HEK293T (cell line): ENCODE data around the gene PCBP3.

Source experiments
- CTCF ChIA-PET: fragments of 350-600 bp; formaldehyde crosslinking; extraction: SDS; loops from one replicate; lab custom pipeline; 2021; ENCODE audit warnings: antibody characterized with exemption, inconsistent platforms; lab: Yijun Ruan, JAX
- POLR2A ChIA-PET: fragments of 350-600 bp; formaldehyde crosslinking; extraction: SDS; loops from one replicate; lab custom pipeline; 2020; ENCODE audit warnings: antibody characterized with exemption, inconsistent platforms; lab: Yijun Ruan, JAX
- DNase-seq: peaks from one replicate; pipeline ENCODE4 v3.0.0; 2012; ENCODE audit warnings: mixed read lengths; ENCODE audit errors: extremely low spot score
- ARNT ChIP-seq: fragments of 450-650 bp; IDR thresholded peaks from 2 replicates; pipeline ENCODE4 v1.6.1; 2017; ENCODE audit warnings: mild to moderate bottlenecking
- BHLHE40 ChIP-seq: fragments of 450-650 bp; IDR thresholded peaks from 2 replicates; pipeline ENCODE4 v1.6.1; 2016; ENCODE audit warnings: mild to moderate bottlenecking, moderate library complexity, borderline replicate concordance
- CTBP1 ChIP-seq: fragments of 450-650 bp; IDR thresholded peaks from 2 replicates; pipeline ENCODE4 v1.6.1; 2016; ENCODE audit warnings: borderline replicate concordance
- ELF4 ChIP-seq: fragments of 450-650 bp; IDR thresholded peaks from 2 replicates; pipeline ENCODE4 v1.6.1; 2017; ENCODE audit warnings: antibody characterized with exemption
- FOXA1 ChIP-seq: fragments of 450-650 bp; IDR thresholded peaks from 2 replicates; pipeline ENCODE4 v1.6.1; 2016; ENCODE audit warnings: mild to moderate bottlenecking
- FOXK2 ChIP-seq: fragments of 450-650 bp; IDR thresholded peaks from 2 replicates; pipeline ENCODE4 v1.6.1; 2016; ENCODE audit warnings: mild to moderate bottlenecking
- FOXM1 ChIP-seq: fragments of 450-650 bp; IDR thresholded peaks from 2 replicates; pipeline ENCODE4 v1.6.1; 2017; ENCODE audit warnings: mild to moderate bottlenecking, borderline replicate concordance
- HDGF ChIP-seq: fragments of 450-650 bp; IDR thresholded peaks from 2 replicates; pipeline ENCODE4 v1.6.1; 2017; ENCODE audit warnings: antibody characterized with exemption, borderline replicate concordance
- L3MBTL2 ChIP-seq: fragments of 450-650 bp; conservative IDR thresholded peaks from 2 replicates; pipeline ENCODE4 v1.6.1; 2016; ENCODE audit warnings: mild to moderate bottlenecking
- LEF1 ChIP-seq: fragments of 450-650 bp; IDR thresholded peaks from 2 replicates; pipeline ENCODE4 v1.6.1; 2017; ENCODE audit warnings: mild to moderate bottlenecking, borderline replicate concordance
- NFRKB ChIP-seq: fragments of 450-650 bp; IDR thresholded peaks from 2 replicates; pipeline ENCODE4 v1.6.1; 2016; ENCODE audit warnings: mild to moderate bottlenecking, moderate library complexity
- SP1 ChIP-seq: fragments of 450-650 bp; IDR thresholded peaks from 2 replicates; pipeline ENCODE4 v1.6.1; 2017
- SUZ12 ChIP-seq: fragments of 450-650 bp; IDR thresholded peaks from 2 replicates; pipeline ENCODE4 v1.6.1; 2016; ENCODE audit warnings: mild to moderate bottlenecking
- TARDBP ChIP-seq: fragments of 450-650 bp; IDR thresholded peaks from 2 replicates; pipeline ENCODE4 v1.6.1; 2016
- ZNF384 ChIP-seq: fragments of 450-650 bp; IDR thresholded peaks from 2 replicates; pipeline ENCODE4 v1.6.1; 2016
- TF ChIP-seq, protein P1 (sequence below): fragments of 450-650 bp; IDR thresholded peaks from 2 replicates; pipeline ENCODE4 v1.6.1; 2016

The PCBP3 gene

DNA sequence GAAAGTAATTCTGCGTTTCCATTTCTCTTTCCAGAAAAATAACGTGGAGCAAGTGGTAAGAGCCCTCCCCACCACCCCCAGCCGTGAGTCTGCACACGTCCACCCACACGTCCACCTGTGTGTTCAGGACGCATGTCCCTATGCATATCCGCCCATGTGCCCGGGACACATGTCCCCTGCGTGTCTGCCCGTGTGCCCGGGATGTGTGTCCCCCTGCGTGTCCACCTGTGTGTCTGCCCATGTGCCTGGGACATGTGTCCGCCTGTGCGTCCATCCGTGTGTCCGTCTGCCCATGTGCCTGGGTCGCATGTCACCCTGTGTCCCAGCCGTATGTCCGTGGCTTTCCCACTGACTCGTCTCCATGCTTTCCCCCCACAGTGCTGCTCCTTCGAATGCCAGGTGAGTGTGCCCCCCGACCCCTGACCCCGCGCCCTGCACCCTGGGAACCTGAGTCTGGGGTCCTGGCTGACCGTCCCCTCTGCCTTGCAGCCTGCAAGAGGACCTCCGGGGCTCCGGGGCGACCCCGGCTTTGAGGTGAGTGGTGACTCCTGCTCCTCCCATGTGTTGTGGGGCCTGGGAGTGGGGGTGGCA, 343.7 kb downstream of the PCBP3 start:
- no peak for DNase-seq
- POLR2A ChIA-PET: no interaction called here
- TF ChIP-seq BHLHE40 (no peak), L3MBTL2 (no peak), ZNF384 (no peak), FOXA1 (no peak), ARNT (no peak), SP1 (no peak), SUZ12 (no peak), CTBP1 (no peak), LEF1 (no peak), NFRKB (no peak), ELF4 (no peak), FOXM1 (no peak), FOXK2 (no peak), TARDBP (no peak), HDGF (no peak)
- TF ChIP-seq, protein P1, sequence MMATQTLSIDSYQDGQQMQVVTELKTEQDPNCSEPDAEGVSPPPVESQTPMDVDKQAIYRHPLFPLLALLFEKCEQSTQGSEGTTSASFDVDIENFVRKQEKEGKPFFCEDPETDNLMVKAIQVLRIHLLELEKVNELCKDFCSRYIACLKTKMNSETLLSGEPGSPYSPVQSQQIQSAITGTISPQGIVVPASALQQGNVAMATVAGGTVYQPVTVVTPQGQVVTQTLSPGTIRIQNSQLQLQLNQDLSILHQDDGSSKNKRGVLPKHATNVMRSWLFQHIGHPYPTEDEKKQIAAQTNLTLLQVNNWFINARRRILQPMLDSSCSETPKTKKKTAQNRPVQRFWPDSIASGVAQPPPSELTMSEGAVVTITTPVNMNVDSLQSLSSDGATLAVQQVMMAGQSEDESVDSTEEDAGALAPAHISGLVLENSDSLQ: no peak
- CTCF ChIA-PET: no interaction called here

DNA sequence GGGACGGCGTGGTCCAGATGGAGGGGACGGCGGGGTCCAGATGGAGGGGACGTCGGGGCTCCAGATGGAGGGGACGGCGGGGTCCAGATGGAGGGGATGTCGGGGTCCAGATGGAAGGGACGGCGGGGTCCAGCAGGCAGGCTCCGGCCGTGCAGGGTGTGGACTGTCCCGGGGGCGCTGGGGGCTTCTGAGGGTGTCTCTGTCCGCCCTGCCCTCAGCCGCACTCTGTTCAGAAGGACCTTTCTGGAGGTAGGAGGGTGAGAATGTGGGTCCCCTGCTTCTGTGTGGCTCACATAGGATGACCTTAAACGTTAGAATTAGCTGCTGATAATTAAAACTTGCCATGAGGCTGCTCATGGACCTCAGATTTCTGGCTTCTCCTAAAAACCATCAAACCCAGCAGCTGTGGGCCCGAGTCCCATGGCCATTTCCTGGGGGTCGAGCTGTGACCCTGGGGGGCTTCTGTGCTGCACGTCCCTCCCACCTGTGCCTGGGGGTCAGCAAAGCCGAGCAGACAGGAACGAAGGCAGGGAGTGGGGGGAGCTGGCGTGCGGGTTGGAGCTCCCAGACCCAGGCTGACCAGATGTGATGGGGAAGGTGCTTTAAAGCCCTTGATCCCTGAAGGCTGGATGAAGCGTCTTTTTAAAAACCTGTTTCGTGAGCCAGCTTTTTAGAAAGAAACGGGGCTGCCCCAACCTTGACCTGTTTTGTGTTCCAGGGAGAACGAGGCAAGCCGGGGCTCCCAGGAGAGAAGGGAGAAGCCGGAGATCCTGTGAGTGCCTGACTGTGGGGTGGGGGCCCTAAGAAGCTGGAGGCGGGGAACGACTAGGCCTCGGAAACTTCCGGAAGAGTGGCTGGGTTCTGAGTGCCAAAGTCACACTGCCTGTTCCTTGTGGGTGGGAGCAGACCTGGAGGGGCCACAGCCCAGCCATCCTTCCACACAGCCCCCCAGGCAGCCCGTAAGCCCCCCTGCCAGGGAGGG, 345.1 kb downstream of the PCBP3 start:
- CTCF ChIA-PET: no interaction called here
- DNase-seq: no peak
- TF ChIP-seq, protein P1: no peak
- no peak for TF ChIP-seq TARDBP
- TF ChIP-seq HDGF: no peak
- no peak for TF ChIP-seq FOXK2
- no peak for TF ChIP-seq FOXM1
- TF ChIP-seq SUZ12: no peak
- TF ChIP-seq ELF4: no peak
- no peak for TF ChIP-seq BHLHE40
- no peak for TF ChIP-seq LEF1
- TF ChIP-seq SP1: no peak
- no peak for TF ChIP-seq FOXA1
- TF ChIP-seq ZNF384: no peak
- TF ChIP-seq L3MBTL2: no peak
- no peak for TF ChIP-seq ARNT
- POLR2A ChIA-PET: no interaction called here

DNA sequence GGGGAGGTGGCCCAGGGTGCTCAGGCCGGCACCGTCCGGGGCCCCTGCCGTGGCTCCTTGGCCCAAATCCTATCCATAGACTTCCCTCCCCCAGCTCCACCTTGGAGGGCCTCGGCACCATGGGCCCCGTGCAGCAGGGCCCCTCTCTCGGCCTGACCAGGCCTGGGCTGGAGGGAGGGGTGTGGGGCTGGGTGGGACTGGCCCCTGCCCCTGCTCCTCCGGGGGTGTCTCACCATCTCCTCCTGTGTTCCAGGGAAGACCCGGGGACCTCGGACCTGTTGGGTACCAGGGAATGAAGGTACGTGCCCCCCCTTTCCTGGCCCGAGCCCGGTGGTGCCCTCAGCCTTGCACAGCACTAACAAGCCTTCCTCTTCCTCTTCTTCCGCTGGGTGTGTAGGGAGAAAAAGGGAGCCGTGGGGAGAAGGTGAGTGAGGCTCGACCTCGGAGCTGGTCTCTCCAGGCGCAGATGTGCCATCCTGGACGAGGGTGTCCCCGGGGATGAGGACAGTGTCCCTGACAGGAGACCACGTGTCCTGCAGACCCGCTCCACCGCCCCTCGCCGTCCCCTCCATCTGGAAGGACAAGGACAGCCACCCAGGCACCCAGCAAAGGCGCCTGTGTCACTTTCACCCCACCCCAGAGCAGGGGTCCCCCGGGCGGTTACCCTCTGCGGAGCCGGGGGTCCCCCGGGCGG, 346.0 kb downstream of the PCBP3 start:
- TF ChIP-seq HDGF: no peak
- TF ChIP-seq FOXK2: no peak
- no peak for TF ChIP-seq LEF1
- no peak for TF ChIP-seq TARDBP
- no peak for TF ChIP-seq BHLHE40
- TF ChIP-seq, protein P1: no peak
- no peak for TF ChIP-seq L3MBTL2
- TF ChIP-seq CTBP1: no peak
- POLR2A ChIA-PET: no interaction called here
- CTCF ChIA-PET: no interaction called here
- no peak for DNase-seq

DNA sequence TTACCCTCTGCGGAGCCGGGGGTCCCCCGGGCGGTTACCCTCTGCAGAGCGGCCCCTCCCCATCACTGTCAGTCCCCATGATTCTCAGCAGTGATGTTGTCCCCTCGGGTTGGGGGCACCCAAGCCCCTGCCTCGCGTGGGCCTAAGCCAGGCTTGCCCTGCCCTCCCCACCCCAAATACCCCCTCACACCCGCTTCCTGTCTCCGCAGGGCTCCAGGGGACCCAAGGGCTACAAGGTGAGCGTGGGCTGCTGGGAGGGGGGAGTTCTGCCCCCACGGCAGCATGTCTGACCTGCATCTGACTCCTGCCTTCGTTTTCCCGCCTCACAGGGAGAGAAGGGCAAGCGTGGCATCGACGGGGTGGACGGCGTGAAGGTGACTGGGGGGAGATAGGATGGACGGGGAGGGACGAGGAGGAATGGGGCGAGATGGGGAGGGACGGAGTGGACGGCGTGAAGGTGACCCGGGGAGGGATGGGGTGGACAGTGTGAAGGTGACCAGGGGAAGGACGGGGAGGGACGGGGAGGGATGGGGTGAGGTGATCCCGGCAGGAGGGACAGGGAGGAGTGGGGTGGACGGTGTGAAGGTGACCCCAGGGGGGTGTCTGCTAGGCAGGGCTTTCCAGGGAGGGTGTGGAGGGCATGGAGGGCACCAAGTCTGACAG, 346.7 kb downstream of the PCBP3 start:
- ChIA-PET POLR2A (no interaction called here), CTCF (no interaction called here)
- DNase-seq: no peak

DNA sequence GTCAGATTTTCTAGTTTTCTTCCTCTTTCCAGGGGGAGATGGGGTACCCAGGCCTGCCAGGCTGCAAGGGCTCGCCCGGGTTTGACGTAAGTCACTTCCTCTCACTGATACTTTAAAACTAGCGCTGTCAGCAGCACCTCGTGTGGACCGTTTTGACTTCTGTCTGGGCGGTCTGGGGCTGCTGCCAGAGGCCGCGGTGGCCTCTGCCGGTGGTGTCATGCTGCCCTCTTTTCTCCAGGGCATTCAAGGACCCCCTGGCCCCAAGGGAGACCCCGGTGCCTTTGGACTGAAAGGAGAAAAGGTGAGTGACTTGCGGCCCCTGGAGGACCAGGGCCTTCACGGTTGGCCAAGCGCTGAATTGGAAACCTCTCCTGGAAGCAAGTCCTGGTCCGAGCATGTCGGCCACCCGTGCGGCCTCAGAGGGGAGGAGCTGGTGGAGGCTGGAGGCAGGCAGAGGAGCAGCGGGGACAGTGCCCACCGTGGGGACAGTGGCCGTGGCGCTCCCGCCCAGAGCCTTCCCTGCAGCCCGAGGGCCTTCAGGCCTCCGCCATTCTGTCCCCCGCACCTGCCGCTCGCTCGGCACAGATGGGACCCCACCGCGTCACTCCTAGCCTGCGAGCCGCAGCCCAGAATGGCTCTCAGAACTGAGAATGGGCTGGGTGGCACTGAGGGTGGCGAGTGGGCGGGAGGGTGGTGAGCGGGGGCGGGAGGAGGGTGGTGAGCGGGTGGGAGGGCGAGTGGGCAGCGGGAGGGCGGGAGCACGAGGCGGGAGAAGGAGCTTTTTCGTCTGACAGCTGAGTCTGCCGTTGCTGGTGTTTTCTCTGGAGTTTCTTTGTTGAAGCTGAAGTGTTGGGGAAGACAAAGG, 347.4 kb downstream of the PCBP3 start:
- ChIA-PET POLR2A (no interaction called here), CTCF (no interaction called here)
- DNase-seq: no peak
- no peak for TF ChIP-seq FOXA1
- TF ChIP-seq CTBP1: no peak
- TF ChIP-seq NFRKB: no peak

More for the DNA sequence above, 346.7 kb downstream of the PCBP3 start:
- TF ChIP-seq ARNT (no peak), FOXA1 (no peak)
